ENCODE measurements around the gene IL1RAPL1.
"Not testable (repeated sequence)": the region's sequence is repeated elsewhere in the genome, so short reads cannot be mapped to it uniquely, and the experiment has no call there.

The IL1RAPL1 gene

GRCh38 chrX:29242856-29243255 lies 655.6 kb downstream of the IL1RAPL1 start:
- DNase-seq (ENCODE audit: low read depth in 1 of 2, low spot score in 1 of 2) = no peak

GRCh38 chrX:29243942-29244341 lies 656.7 kb downstream of the IL1RAPL1 start:
- DNase-seq (ENCODE audit: low read depth in 1 of 2, low spot score in 1 of 2) = no peak

GRCh38 chrX:29254515-29254914 lies 667.3 kb downstream of the IL1RAPL1 start:
- DNase-seq (ENCODE audit: low read depth in 1 of 2, low spot score in 1 of 2) = no peak

- no peak for DNase-seq (ENCODE audit: low read depth in 1 of 2, low spot score in 1 of 2)
Observed at GRCh38 chrX:29257521-29257920, 670.3 kb downstream of the IL1RAPL1 start.

GRCh38 chrX:29269390-29269789 lies 682.1 kb downstream of the IL1RAPL1 start:
- no peak for DNase-seq (ENCODE audit: low read depth in 1 of 2, low spot score in 1 of 2)

GRCh38 chrX:29274517-29274916 lies 687.3 kb downstream of the IL1RAPL1 start:
- no peak for DNase-seq (ENCODE audit: low read depth in 1 of 2, low spot score in 1 of 2)

- DNase-seq (ENCODE audit: low read depth in 1 of 2, low spot score in 1 of 2) = no peak
Observed at GRCh38 chrX:29275928-29276327, 688.7 kb downstream of the IL1RAPL1 start.

- DNase-seq (ENCODE audit: low read depth in 1 of 2, low spot score in 1 of 2) = no peak
Observed at GRCh38 chrX:29281078-29281742, 694.0 kb downstream of the IL1RAPL1 start.

- no peak for DNase-seq (ENCODE audit: low read depth in 1 of 2, low spot score in 1 of 2)
Observed at GRCh38 chrX:29285664-29286063, 698.4 kb downstream of the IL1RAPL1 start.

- no peak for DNase-seq (ENCODE audit: low read depth in 1 of 2, low spot score in 1 of 2)
Observed at GRCh38 chrX:29295987-29296680, 708.9 kb downstream of the IL1RAPL1 start.

- no peak for DNase-seq (ENCODE audit: low read depth in 1 of 2, low spot score in 1 of 2)
Observed at GRCh38 chrX:29297171-29297800, 710.0 kb downstream of the IL1RAPL1 start.

GRCh38 chrX:29299684-29300083 lies 712.4 kb downstream of the IL1RAPL1 start:
- no peak for DNase-seq (ENCODE audit: low read depth in 1 of 2, low spot score in 1 of 2)

- no peak for DNase-seq (ENCODE audit: low read depth in 1 of 2, low spot score in 1 of 2)
Observed at GRCh38 chrX:29308726-29309125, 721.5 kb downstream of the IL1RAPL1 start.

GRCh38 chrX:29315931-29316330 lies 728.7 kb downstream of the IL1RAPL1 start:
- DNase-seq (ENCODE audit: low read depth in 1 of 2, low spot score in 1 of 2) = no peak

GRCh38 chrX:29318012-29318411 lies 730.8 kb downstream of the IL1RAPL1 start:
- no peak for DNase-seq (ENCODE audit: low read depth in 1 of 2, low spot score in 1 of 2)

GRCh38 chrX:29332429-29332828 lies 745.2 kb downstream of the IL1RAPL1 start:
- not testable (repeated sequence) for DNase-seq (ENCODE audit: low read depth in 1 of 2, low spot score in 1 of 2)

GRCh38 chrX:29333091-29333490 lies 745.8 kb downstream of the IL1RAPL1 start:
- not testable (repeated sequence) for DNase-seq (ENCODE audit: low read depth in 1 of 2, low spot score in 1 of 2)

- DNase-seq (ENCODE audit: low read depth in 1 of 2, low spot score in 1 of 2) = no peak
Observed at GRCh38 chrX:29348288-29348687, 761.0 kb downstream of the IL1RAPL1 start.

- no peak for DNase-seq (ENCODE audit: low read depth in 1 of 2, low spot score in 1 of 2)
Observed at GRCh38 chrX:29359276-29359675, 772.0 kb downstream of the IL1RAPL1 start.

GRCh38 chrX:29374765-29375164 lies 787.5 kb downstream of the IL1RAPL1 start:
- DNase-seq (ENCODE audit: low read depth in 1 of 2, low spot score in 1 of 2) = not testable (repeated sequence)

GRCh38 chrX:29376584-29376983 lies 789.3 kb downstream of the IL1RAPL1 start:
- DNase-seq (ENCODE audit: low read depth in 1 of 2, low spot score in 1 of 2) = no peak

GRCh38 chrX:29382811-29383210 lies 795.6 kb downstream of the IL1RAPL1 start:
- DNase-seq (ENCODE audit: low read depth in 1 of 2, low spot score in 1 of 2) = no peak

Data from activated T-helper 1 cell treated with anti-CD3 and anti-CD28 coated beads, Interleukin-2, amount 50 U/mL, for 16 hours (primary cell).